HG03025 (cell line): Measurements from ENCODE around the gene CTIF.

ENCODE experiments used
- ATAC-seq: cut with Tn5 transposase; IDR thresholded peaks from one replicate; pipeline ENCODE4 v1.9.1; 2021; ENCODE audit warnings: mild to moderate bottlenecking, moderate library complexity; ENCODE audit not compliant: unreplicated experiment, low FRiP score

CTIF gene

DNA sequence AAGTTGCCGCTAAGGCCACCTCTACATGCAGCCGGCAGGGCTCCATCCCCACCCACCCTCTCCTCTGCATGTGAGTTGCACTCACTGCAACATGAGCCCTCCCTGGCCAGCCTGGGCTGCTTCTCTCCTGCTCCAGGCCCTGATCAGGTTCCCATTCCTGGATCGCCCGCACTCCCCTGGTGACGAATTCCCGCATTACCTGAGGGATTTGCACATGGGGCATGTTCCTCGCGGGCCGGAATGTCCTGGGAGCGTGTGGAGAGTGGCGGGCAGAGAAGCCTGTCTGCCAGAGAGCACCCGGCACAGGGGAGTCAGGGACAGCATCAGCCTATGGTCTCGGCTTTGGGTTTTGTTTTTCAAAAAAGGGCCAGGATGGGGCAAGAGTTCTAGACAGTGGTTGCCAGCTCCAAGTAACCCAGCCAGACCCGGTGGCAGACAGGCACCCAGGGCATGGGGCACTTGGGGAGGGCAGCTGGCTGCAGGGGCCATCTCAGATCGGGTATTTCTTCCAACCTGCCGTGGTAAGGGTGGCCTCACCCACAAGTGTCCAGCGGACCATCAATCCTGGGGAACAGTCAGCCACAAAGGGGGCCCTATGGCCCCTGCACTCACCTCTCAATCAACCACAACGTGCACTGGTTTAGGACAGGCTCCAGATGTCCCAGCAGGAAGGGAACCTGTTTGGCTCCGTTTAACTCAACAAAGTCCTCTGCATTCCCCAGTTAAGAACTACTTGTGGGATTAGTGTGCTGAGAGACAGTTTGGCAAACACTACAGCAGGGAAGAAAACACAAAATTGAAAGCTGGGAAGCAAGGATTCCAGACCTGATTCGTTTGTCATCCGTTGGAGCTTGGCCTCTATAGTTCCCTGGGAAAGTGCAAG is 224.2 kb downstream of the CTIF start:
- ATAC-seq, result no peak

DNA sequence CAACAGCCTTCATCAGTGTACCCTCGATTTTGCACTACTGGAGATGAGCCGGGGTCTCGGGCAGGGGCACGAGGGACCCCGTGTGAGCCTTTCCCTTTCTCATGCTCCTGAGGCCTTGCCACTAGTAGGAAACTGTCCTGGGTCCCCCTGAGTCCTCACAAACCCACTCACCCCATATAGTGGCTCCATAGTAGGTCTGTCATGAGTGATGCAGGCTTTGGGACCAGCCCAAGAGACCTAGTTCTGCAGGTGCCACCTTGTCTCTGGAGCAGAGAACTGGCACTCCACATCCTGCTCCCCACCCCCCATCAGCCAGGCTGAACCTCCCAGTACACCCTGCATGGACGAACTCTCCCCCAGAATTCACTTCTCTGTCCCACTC is 224.9 kb downstream of the CTIF start:
- ATAC-seq, result no peak

DNA sequence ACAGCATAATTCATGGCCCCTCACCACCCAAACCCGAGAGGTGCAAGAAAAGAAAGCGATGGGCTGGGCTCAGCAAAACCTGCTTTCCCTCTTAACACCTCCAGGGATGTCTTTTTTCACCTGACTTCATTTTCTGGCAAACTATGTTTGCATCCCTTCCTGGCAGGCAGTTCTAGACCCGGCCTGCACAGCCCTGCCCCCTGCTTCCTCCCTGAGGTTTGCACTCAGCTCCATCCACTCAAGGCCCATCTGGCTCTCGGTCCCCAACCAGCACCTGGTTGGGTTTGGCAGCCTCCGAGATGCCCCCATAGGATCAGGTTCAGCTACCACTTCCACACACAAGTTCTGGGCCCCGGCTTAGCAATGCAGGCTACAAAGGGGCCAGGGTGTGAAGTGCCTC is 226.2 kb downstream of the CTIF start:
- ATAC-seq, result no peak

DNA sequence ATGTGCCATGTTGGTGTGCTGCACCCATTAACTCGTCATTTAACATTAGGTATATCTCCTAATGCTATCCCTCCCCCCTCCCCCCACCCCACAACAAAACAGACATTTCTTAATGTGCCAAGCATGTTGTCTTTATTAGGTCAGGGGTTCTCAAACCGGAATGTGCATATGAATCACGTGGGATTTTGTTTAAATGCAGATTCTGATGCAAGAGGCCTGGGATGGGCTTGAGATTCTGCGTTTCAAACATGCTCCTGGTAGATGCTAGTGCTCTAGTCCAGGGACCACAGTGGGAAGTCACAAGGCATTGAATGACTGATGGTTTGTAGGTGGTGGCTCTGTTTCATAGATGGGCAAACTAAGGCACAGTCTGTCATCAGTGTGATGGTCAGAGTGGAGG is 227.2 kb downstream of the CTIF start:
- no peak for ATAC-seq

DNA sequence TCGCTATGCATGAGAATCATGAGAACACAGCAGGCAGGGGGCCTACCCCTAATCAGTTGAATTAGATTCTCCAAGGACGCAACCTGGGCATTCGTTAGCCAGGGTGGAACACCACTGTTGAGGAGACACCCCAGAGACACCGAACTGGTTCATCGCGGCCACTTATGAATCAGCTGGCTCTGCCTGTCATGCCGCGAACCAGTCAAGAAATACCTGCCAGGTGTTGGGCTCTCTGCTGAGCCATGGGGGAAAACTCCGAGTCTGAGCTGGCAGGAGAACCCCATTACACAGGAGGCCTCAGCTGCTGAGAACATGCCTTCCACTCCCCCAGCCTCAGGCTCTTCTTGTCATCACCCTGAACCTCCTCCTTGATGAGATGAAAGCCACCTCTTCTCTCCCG is 227.7 kb downstream of the CTIF start:
- no peak for ATAC-seq

DNA sequence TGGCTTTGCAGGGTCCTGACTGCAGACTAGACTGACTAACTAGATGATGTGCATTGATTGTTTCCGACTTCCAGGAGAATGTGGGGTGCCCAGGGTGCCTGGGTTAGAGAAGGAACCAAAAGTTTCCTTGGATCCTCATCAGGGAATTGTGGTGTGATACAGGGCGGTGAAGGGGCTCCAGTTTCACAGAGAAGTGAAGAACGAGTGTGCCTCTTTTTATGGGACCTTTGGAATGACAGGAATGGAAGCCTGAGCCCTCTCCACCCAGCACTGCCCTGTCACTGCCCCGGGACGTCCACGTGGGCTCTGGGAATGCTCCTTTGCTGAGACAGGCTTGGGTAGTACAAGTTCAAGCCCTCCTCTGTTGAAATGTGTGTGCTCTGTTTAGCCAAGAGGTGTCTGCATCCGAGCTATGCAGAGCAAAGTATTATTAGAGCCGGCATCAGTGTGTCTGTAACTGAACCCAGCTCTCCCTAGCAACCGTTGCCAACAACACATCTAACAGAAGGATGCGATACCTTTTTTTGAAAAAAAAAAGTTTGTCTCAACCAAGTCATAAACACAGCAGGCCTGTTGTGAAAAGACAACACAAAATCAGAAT is 228.4 kb downstream of the CTIF start:
- no peak for ATAC-seq

DNA sequence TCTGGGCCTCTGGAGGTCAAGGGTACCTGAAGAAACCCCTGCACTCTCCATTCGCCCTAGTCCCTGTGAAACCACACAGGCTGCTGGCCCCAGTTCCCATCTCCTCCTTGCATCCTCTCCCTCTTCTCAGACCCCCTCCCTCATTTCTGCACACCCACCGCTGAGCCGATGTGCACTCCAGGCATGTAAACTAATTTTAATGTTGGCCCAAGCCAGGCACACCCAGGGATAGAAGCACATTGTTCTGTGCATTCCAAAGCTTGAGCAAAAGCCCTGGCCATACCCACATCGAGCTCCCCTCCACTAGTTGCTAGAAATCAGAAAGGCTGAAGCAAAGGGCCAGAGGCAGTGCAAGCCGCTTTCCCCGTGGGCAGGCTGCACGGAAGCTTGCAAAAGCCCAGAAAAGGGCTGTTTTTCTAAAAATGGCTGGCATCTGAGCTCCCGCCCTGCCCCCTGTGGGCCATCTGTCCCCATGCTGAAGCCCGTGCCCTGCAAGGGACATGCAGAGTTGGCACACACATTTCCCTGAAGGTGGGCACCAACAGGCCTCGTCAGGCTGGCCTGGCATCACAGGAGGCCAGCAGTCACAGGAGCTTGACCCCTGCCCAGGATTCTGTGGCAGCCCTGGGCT is 230.3 kb downstream of the CTIF start:
- no peak for ATAC-seq

DNA sequence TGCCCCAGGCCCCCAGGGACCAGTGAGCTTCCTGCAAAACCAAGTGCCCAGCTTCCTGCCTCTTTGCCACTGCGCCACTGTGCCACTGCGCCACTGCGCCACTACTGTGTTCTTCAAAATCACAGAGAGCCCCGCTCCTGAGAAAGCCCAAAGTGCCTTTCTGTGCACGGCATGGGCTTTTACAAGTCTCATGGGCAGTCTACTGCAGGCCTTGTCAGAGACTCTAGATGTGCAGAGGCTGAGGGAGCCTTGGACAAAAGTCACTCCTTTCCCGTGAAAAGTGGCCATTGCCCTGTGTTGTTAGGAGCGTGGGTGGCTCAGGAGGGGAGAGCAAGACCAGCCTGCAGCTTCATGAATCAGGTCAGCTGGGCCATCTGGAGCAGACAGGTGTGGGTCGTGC is 231.4 kb downstream of the CTIF start:
- no peak for ATAC-seq

DNA sequence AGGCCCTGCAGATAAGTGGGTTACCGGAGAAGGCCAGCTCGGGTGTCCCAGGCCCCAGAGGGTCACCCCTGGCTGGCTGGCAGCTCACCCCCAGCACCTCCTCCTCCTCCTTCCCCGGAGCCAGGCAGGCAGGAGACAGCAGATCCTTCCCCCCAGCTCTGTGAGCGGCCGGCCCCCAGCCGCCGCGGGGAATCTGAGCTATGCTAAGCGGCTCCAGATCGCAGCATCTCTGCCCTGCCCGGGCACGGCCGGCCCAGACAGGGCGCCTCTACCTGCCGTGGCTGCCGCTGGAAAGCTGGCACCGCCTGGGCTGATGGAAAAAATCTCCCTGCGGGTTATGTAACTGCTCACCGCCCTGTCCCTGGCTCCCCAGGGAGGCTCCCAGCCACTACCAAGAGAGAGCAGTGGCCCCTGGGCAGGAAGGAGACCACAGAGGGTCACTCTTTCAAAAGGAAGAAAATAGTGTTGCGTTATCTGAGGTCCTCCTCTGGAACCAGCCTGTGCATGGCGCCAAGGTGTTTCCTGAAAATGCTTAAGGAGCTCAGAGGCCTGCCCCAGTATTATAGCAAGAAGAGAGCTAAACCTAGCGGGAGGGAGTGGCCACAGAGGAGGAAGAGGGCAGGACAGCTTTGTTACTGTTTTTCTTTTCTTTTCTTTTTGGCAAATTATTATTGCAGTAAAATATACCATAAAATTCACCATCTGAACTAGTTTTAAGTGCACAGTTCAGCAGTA is 233.0 kb downstream of the CTIF start:
- ATAC-seq, result no peak

DNA sequence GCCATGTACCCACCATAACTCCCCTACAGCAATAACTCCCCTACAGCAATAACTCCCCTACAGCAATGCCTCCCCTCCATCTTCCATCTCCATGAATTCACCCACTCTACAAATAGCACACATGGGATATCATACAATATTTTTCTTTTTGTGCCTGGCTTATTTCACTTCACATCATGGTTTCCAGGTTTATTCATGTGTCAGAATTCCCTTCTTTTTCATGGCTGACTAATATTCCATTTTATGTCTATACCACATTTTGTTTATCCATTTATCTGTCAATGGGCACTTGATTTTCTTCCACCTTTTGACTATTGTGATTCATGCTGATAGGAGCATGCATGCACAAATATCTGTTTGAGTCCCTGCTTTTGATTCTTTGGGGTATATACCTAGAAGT is 233.6 kb downstream of the CTIF start:
- no peak for ATAC-seq

DNA sequence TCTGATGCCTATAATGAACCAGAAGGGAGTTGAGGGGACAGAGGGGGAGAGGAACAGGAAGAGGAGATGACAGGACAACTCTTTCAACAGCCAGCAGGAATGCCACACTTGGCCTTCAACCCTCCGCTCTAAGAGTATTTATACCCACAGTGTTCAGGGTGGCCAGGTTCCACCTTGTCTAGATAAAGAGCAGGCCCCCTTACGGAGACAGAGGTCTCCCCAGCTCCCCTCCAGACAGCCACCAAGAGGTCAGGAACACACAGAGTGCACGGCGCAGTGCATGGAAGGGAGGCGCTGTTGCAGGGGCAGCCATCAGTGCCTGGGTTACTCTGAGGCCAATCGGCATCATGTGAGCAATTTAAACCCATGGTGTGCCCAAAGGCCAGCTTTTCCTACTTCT is 235.0 kb downstream of the CTIF start:
- no peak for ATAC-seq

DNA sequence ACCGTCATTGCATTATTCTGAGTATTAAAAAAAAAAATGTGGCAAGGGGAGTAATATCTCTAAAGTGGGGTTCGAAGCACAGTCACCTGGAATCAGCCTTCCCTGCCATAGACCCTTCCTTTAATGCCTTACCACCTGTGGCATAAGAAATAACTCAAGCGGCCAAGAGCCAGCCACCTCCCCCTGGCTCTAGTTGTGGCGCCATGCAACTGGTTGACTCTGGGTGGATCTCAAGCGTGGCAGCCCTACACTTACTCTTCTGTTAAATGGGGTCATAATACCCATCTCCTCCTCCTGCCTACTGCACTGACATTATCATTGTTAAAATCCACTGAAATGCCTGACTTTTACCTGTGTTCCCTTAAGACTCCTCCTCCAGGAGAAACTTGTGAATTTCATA is 236.1 kb downstream of the CTIF start:
- no peak for ATAC-seq

DNA sequence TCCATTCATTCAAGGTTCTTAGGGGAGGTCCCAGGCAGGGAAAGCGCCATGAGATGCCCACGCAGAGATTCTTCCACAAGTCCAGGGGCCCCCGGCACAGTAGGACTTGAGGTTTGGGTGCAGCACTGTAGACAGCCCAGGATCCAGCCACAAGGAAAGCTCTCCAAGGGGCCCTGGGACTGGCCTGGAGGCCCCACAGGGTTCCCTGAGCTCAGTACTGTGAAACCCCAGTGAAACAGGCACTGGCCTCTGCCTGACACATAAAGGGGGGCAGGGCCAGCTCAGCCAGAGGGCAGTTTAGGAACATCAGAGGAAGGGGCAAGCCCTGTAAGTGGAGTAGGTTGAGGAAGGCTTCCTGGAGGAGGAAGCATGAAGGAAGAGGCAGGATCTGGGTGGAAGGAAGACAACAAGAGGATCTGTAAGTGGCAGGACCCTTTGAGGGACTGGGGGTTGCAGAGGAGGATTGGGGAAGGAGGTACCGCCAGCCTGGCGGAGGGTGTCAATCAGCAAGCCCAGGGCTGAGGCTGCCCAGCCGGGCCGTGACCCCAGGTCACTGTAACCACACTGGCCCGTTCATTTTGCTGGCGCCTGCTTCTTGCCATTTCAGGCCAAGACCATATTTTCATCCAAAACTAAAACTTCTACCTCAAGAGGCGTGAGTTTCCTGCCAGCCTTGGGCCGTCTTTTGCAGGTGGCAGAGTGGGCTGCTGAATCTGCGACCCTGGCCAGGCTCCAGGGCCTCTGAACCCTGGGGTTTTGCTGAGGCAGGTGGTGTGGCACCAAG is 236.7 kb downstream of the CTIF start:
- no peak for ATAC-seq

DNA sequence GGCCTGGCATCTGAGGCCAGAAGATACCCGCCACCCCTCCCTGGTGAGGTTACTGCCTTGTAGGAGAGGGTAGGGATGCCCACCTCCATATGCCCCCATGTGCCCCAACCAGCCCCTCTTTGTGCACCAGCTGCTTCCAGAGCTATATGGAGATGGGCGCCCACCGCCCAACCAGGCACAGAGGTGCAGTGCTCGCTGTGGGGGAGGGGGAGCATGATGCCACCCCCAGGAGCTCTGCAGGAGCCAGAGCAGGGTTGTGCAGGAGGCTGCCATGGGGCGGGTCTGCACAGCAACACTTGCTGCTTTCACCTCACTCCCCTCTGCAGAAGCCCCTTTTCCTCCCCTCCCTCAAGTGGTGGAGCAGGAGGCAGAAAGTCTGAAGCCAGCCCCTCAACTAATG is 237.3 kb downstream of the CTIF start:
- no peak for ATAC-seq

DNA sequence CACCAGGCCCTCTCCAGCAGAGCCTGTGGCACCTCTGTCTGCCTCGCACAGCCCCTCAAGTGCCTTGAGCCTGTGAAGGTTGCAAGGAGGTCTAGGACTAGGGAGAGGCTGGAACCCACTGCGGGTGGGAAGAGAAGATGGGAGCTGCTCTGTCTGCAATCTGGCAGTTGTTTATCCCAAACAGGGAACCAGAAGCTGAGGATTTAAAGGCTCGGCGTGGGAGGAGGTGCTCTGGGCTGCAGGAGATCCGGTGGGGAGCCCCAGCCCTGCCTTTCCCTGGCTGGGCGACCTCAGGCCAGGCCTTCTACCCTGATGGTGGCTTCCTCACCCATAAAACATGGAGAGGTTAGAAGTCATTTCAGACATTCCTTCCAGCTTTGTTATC is 237.8 kb downstream of the CTIF start:
- ATAC-seq, result no peak

DNA sequence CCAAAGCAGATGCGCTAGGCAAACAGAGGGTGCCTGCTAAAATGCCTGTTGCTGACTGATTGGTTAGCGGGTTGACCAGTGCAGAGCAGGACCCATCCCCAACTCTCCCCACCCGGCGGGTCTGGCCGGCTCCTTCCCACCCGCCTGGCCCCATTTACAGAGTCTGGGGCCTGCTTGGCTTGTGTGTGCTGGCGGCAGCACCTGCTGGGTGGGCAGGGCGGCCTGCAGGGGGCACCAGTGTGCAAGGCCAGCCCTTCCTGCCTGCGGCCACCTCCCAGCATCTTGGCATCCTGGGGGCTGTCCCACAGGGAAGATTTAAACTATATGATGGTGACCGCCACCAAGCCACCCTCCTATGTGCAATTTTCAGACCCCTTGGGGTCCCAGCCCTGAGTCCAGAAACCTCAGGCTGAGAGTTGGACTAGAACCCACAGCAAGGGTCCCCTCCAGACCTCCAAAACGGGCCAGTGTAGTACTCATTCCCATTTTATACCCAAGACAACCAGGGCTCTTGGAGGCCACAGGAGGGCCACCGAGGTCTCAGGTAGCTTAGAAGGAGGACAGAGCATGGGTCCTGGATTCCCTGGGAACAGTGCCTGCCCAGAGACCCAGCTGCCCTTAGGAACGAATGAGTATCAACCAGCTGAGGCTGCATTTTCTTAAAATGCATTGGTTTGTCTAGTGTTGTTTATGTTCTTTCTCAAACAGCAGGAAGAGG is 238.4 kb downstream of the CTIF start:
- no peak for ATAC-seq

DNA sequence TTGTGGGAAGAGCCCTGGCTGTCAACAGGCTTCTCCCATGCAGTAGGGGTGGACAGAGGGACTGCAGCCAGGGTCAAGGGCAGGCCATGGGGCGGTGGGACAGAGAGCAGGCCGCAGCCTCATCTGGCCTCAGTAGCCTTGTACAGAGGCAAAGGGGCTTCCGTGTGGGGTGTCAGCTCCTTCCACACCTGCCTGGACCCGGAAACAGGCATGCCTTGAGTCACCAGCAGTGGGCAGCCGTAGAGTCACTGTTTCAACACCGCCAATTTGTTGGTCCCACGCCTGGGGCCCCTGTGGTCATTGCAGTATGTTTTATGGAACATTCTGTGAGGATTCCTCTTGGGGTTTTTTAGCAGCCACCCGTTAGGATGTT is 238.9 kb downstream of the CTIF start:
- no peak for ATAC-seq

DNA sequence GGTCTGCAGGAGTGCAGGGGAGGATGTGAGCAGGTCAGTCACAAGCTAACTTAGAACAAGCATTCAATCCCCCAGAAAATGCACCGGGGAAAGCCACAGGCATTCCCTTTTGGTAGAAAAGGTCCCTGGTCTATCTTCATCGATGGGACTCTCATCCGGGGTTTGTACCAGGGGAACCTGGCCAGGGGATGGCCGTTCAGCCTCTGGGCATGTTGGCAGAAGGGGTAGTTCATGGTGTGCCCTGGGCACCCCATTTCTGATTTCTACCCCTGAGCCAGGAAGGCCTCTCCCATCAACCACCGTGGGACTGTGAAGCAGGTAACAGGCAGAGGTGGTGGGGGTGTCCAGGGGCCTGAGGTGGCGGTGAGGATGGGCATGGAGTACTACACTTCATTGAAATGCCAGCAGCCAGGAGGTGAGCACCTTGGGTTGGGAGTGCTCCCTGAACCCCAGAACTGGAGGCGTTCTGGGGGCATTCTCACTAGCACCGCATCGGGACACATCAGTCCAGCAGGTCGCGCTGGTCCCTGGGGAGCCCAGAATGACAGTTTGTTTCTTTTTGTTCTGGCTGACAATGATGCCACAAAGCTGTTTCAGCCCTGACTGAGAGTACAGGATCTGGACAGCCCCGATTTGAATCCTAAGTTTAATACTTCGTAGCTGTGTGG is 239.6 kb downstream of the CTIF start:
- no peak for ATAC-seq

DNA sequence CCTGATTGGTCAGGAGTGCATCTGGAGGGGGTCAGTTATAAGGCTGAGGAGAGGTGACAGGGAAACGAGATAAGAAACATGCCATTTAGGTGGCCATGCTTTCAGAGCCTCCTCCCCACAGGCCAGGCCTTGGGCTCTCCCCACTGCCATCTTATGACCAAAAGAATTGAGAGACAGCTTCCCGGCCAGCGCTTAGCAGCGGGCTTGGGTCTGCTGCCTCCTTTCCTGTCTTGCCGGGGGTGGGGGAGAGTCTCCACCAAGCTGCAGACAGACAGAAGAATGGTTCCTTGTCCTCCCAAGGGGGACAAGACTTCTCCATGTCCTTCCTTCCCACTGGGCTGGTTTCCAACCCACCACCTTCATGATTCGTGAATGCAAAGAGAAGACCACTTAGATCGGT is 240.6 kb downstream of the CTIF start:
- no peak for ATAC-seq
